G401.6 (cell line): ENCODE results near the gene VWC2.

Experiments
- FAIRE-seq: peaks from 2 replicates; lab custom pipeline; 2012; peaks lifted over from hg19 to GRCh38; lab: Jason Lieb, UNC

VWC2 gene

DNA sequence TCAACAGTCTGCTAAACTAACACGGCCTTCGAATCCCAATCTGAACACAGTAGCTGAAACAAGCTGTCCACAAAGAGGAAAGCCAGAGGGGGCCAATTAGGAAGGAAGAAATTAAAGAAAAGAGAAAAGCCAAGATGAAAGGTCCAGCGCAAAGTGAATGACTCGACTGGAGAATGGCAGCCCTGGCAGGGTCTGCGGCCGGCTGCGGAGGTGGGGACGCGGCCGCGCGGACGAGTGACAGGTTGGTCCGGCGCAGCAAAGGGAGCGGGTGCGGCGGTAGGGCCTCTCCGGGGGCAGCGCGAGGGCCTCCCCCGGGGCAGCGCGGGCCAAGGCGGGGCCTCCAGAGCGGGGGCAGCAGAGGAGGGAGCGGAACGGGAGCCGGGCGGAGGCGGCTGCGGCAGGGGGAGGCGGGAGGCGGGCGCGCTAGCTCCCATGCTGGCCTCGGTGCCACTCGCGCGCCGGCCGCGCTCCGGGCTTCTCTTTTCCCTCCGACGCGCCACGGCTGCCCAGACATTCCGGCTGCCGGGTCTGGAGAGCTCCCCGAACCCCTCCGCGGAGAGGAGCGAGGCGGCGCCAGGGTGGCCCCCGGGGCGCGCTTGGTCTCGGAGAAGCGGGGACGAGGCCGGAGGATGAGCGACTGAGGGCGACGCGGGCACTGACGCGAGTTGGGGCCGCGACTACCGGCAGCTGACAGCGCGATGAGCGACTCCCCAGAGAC, at the start of gene VWC2:
Gene VWC2 (plus strand): TSS at position 421 of the 718 bp plus-strand sequence. CDS start 1,798 bp downstream, outside the sequence.
- no peak for FAIRE-seq

DNA sequence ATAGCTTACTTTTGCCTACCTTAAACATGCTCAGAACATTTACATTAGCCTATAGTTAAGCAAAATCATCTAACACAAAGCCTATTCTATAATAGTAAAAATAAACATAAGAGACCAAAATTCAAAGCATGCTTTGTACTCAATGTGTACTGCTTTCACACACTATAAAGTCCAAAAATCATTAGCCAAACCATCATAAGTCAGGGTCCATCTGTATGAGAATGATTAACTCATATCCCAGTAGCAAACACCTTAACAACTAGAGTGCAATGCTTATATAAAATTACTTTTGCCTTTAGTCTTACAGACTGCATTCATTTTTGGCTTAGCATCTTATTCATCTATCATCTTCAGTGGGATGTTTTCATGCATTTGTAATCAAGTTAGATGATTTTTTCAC, 49.4 kb upstream of the VWC2 start:
- FAIRE-seq, result no peak

DNA sequence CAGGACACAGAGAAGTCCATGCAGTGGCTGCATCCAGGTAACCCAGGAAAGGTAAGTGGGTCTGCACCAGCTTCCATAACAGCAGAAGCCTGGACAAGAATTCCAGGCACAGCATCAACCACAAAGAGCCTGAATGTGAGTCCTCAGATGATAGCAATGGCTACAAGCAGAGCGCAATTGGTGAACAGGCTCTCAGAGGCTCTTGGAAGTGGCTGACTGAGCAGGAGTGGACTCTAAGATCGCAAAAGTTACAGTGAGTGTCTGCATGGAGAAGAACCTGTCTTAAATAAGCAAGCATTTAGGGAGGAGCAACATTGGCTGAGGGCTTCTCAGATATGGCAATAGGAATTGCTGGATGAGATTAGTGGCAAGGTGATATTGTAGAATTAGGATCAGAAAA, 41.6 kb upstream of the VWC2 start:
- no peak for FAIRE-seq

DNA sequence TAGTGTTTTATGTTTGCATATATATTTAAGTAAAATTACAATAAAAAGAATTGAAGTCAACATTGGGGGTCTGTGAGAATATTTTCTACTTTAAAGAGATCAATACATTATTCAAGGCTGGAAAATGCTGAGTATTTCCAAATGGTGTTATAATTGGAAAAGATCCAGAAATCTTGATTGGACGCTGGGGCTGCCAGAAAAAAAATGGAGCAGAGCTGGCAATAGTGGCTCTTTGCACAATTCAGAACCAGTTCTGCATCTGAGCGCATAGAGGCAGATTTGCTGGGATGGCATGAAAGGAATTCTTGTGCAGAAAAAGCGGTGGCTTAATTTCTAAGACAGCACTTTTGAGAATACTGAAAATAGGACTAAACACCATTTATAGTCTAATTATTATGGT, 10.8 kb upstream of the VWC2 start:
- no peak for FAIRE-seq

DNA sequence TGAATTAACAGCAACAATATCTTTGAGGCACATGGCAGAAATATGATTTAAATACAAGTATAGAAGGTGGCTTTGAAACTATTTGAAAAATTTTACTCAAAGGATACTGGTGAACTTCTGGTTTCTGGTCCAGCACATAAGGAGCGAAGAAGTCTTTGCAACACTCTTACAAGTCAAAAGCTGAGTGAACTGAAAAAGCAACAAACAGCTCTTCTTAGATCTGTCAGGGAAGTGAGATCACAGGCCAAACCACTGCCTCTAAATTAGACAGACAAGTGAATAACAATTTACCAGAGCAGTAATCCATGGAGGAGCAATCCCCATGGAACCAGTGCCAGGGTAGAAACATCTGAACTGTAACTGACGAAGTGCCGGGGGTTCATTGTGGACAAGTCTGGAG, 9.6 kb upstream of the VWC2 start:
- FAIRE-seq, result no peak

DNA sequence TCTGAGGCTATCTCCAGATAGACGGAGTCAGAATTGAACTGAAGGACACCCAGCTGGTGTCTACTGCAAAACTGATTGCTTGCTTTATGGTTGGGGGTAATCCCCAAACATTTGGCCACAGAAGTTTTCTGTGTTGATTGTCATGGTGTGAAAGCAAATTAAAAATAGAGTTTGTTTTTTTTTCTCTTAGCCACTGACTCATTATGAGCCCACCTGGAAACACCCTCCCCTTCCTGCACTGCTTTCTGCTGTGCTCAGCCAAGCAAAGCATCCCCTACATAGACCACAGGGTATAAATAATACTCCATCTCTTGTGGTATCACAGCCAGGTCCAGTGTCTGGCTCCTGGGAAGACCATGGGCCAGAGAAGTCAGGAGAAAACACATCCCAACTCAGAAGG, 6.5 kb upstream of the VWC2 start:
- no peak for FAIRE-seq

DNA sequence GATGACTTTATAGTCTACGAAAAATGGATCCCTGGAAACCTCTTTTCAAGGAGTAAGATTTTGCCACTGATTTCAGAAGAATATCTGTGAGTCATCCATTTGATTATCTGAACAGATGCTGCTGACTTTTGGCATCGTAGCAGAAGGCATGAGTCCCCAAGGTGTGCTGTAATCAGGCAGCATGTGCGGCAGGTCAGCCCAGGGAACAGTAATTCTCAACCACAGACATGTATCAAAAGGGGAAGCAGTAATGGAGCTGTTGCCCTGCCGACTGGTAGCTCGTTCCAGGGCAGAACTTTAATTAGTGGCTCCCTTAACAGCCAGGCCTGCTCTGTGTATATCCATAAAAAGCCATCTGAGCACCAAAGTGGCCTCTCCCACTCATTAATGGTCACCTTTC, 5.7 kb upstream of the VWC2 start:
- FAIRE-seq, result no peak

DNA sequence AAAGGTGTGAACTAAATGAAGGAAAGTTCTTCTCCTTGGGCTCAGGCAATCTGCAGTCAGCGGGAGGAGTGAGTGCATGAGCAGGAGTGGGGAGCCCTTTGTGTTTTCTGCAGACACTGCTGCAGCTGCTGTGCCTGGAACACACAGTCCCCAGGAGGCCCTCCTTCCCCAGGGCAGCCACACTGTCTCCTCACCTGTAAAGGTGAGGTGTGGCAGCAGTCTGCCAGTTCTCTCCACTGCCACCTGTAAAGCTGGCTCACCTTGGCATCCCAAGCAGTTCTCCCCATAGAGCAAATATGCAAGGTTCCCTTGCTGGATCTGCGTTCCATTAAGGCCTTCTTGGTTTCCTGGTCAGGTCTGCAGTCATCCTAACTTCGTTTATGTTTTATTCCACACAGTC, 5.2 kb upstream of the VWC2 start:
- FAIRE-seq, result no peak

DNA sequence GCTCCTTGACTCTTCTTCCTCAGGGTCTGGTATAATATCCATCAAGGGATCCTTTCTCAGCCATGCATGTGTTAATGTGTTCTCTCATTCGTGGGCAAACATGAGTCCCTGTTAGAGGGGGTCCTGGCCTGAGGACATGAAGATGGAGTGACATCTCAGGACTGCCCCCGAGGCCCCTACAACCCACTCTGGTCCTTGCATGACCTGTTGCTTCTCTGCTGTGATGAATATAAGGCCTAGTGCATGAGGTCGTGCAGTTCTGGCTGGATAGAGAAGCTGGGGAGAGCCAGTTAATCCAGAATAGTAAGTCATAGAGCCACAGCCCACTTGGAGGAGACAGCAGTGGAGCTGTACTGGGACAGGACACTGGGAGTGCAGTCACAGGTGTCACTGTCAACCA, 4.6 kb upstream of the VWC2 start:
- no peak for FAIRE-seq

DNA sequence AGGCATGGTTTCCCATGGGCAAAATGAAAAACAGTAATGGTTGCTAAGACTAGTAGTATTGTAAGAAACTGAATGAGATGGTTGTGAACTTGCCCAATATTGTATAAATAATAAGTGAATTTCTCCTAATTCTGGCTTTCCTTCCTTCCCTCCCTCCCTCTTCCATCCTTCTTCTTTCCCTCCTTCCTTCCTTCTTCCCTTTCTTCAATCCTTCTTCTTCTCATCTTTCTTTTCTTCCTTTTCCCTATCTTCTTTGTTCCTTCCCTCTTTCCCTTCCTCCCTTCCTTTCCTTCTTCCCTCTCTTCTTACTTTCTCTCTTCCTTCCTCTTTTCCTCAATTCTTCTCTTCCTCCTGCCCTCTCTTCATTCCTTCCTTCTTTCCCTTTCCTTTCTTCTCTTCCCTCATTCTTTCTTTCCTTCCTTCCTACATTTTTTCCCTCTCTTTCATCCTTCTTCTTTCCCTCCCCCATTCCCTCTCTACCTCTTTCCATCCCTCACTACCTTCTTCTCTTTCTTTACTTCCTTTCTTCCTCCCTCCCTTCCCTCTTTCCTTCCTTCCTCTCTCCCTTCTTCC, 4.1 kb upstream of the VWC2 start:
- no peak for FAIRE-seq

DNA sequence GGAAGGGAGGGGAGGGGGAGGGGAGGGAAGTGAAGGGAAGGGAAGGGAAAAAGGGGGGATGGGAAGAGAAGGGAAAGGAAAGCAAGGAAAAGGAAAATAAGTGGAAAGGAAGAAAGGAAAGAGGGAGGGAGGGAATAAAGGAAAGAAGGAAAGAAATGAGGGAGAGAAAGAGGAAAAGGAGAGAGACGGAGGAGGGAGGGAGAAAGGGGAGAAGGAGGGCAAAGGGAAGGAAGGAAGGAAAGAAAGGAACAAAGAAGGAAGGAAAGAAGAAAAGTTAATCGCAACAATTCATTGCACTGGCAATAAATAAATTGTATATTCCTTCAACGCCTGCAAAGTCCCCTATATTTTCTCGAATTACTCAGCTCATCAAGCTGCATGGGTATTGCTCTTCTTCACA, 2.6 kb upstream of the VWC2 start:
- FAIRE-seq, result no peak

DNA sequence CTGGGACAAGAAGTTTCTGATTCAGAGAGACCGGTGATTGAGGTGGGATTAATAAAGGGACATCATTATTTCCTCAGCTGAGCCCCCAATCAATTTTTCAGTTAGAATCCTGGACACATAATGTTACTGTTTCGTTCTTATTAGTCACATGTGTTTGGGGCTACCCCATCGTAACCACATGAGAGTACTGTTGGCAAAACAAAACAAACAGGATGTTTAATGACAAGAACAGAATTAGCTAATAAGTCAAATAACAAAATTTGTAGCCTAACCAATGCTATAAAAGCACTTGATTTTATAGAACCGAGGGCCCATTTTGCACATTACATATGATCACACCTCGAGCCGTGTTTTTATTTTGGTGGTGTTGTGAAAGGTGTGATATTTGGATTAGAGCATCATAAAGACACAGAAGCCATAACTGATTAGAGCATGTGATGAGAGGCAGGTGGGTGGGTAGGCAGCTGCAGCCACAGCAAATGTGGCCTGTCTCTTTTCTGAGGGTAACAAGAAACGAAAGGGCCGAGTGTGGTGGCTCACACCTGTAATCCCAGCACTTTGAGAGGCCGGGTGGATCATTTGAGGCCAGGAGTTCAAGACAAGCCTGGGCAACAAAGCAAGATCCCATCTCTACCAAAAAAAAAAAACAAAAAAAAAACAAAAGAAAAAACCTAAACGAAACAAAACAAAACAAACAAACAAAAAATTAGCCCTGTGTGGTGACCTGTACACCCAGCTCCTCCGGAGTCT, 1.8 kb upstream of the VWC2 start:
- no peak for FAIRE-seq

DNA sequence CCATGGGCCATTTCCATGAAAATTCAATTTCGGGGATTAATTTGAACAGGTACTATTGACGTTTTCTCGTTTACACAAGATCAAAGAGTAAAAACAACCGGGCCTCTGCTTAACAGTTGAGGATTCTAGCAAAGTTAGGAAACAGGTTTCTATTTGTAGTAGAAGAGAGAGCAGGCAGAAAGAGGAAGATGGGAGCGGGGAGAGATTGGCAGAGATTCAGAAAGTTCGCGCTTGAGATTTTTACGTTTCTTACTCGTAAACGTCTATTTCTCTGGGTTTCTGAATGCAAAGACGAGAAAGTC, 571 bp upstream of the VWC2 start:
- FAIRE-seq, result no peak

DNA sequence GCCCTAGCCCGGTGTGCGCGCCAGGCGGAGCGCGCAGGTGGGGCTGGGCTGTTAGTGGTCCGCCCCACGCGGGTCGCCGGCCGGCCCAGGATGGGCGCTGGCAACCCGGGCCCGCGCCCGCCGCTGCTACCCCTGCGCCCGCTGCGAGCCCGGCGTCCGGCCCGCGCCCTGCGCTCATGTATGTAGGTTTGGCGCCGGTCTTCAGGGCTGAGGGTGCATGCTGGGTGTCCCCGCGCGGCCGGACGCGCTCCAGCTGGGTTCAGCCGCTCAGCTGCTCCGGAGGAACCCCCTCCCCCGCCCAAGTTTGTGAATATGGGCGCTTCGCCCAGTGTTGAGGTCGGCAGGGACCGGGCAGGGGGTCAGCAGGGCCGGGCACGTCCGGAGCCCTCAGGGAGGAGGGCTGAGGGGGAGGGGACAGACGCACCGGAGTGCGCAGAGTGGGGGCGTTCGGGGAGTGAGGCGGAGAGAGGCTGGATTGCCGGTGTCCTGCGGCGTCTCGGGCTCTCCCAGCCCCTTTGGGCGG, 559 bp downstream of the VWC2 start:
- no peak for FAIRE-seq

DNA sequence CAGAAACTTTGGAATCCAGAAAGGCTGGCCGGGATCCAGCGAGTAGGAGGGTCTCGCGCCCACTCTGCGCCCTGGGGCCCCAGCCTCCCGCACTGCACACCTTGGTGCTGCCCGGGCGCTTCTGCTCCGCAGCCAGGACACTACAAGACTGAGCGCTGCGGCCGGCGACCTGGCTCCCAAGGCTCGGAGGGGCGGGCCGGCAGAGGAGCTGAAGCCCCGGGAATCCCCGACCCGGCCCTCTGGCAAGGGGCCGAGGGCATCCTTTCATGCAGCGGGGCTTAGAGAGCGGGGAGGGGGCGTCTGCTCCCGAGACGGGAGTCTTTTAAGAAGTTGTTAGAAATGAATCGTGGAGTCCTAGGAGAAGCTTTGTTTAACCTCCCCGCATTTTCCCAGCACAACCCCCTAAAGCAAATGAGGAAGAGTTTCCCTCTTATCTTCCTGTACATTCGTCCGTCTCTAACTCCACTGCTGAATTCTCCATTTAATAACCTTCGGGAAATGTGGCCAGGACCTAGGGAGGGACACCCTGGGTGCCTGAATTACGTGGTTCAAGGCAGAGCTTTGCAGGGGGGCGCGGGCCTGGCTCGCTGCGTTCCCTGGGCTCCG, 1.1 kb downstream of the VWC2 start:
- FAIRE-seq, result no peak

DNA sequence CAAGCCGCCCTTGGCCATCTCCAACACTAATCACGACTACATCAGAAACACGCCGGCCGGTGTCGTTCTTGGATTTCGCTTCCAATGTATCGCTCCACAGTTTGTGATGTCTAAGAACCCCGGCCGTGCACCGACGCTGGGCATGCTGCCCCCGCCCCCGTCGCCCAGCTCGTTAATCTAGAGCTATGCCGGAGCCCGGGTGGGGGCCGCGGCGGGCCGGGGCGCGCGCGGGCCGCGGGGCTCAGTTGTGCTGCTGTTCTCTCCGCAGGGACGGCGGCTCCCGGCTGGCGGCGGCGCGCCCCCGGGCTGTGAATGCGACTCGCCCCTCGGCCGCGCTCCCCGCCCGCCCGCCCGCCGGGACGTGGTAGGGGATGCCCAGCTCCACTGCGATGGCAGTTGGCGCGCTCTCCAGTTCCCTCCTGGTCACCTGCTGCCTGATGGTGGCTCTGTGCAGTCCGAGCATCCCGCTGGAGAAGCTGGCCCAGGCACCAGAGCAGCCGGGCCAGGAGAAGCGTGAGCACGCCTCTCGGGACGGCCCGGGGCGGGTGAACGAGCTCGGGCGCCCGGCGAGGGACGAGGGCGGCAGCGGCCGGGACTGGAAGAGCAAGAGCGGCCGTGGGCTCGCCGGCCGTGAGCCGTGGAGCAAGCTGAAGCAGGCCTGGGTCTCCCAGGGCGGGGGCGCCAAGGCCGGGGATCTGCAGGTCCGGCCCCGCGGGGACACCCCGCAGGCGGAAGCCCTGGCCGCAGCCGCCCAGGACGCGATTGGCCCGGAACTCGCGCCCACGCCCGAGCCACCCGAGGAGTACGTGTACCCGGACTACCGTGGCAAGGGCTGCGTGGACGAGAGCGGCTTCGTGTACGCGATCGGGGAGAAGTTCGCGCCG, 1.9 kb downstream of the VWC2 start:
- FAIRE-seq, result no peak

DNA sequence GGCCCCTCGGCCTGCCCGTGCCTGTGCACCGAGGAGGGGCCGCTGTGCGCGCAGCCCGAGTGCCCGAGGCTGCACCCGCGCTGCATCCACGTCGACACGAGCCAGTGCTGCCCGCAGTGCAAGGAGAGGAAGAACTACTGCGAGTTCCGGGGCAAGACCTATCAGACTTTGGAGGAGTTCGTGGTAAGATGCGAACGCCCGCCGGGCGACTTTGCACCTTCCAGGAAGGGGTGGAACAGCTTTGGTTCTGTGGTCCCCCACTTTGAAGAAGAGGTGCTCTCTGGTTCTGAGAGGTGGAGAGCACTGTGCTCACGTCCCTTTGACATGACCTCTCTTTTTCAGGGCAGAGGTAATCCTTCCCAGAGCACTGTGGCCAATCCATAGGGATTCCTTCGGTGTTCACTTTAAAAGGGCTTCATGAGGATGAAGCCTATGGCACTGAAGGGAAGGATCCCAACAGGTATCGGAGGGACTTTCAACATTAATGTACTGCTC, 2.6 kb downstream of the VWC2 start:
- FAIRE-seq, result no peak

DNA sequence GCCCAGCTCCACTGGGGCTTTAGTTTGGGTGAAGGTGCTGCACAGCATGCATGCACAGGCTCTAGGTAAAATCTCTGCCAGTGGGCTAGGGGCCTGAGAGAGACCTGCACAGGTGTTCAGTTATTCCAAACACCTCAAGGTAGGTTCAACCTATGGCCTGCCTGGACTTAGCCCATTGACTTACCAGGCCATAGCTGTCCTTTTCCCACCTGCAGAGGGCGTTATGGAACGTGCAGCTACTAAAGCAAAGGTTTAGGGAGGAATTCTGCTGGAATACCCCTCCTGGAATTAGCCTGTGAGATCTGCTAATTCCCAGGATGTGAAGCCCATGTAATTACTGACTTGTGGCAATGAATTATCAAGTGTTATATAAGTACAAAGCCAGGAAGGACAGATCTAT, 3.6 kb downstream of the VWC2 start:
- FAIRE-seq, result no peak

DNA sequence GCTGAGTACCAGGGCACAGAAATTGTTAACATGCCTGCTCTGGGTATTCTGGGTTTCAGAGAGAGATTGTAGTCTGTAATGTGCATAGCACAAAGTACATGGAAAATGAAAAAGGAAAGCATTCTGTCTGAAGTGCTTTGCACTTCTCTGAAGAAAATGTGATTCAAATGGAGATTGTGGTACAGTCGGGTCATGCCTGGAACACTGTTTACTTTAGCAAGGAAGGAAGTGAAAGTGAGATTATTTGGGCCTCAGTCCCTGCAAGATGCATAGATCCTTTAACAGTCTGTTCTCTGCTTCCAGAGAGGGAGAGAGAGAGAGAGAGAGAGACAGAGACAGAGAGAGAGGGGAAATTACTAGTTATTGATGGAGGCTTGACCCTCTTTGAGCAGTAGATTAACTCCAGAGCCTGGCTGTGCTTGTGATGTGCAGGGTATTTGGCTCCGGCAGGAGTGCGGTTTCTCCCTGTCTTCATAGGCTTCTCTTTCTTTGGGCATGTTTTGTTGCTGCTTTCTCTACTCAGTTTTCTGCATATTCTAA, 5.4 kb downstream of the VWC2 start:
- FAIRE-seq, result no peak

DNA sequence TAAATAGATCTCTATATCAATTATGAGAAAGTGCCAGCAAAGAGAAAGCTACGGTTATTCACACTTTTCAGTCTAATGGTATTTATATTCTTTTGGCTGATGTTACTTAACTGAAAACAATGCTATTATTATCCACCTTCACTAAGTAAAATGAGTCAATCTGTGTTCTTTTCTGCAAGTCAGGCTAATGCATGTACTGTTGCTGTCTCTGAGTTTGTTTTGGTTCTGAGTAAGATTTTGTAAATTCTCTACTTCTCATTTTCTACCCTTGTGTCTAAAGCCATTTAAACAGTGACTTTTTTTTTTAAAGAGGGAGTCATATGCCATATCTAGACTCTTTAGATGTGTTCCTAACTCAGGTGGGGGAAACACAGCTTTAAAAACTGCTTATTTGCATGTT, 7.5 kb downstream of the VWC2 start:
- no peak for FAIRE-seq

DNA sequence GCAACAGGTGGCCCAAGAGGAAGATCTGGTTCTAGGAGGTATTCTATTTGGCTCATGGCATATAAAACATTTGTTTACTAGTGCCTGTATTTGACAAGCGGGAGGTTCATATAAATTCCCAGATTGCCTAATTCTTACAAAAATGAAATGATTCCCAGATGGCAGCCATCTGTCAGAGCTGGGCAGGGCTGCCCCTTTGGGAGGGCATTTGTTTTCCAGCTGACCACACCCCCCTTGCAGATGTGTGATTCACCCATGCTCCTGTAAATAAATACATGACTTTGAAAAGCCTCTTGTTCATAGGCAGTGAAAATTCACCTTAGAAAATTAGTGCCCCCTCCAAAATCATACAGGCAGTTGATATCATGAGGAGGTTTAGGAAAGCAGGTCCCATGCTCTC, 8.6 kb downstream of the VWC2 start:
- no peak for FAIRE-seq

DNA sequence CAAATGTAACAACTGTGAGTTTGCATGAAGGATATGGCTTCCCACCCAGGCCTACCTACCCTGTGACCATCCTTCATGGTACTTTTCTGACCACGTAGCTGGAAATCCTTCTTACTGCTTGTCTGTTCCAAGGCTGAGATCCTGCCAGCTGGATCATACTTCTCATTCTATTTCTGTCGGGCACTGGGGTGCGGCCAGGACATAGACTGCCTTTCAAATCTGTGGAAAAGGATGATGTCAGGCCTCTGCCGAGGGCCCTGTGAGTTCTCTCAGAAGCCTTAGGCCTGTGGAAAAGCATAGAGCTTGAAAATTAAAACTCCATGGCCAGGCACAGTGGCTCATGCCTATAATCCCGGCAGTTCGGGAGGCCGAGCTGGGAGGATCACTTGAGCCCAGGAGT, 10.0 kb downstream of the VWC2 start:
- FAIRE-seq, result no peak
